ENCODE results near the gene IL17RC. TPM values are rescaled to one million over a fixed set of nuclear protein-coding genes. Genes with fewer than 3 reads are reported as not detected.

IL17RC gene
- total and polyA plus RNA-seq, 12 donors, result 18.6 to 62.3 (median 28.4) TPM

DNA sequence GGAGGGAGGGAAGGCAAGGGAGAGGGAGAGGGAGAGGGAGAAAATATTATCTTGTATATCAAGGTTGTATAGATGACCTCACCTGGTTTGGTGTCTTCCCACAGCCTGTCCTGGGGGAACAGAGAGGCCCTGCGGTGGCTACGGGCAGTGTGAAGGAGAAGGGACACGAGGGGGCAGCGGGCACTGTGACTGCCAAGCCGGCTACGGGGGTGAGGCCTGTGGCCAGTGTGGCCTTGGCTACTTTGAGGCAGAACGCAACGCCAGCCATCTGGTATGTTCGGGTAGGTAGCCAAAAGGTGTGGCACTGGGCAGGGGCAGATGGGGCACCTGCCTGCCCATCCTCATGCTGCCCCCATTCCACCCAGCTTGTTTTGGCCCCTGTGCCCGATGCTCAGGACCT lies 23.8 kb downstream of the IL17RC start:
- Histone ChIP-seq H3K27me3 (no peaks in the 10 kb centered on the region), H3K27ac (no peak overlapping the region), H3K9me3 (no peaks in the 10 kb centered on the region), H3K4me1 (peaks cover 0 to 13% (median 2%) of the 10 kb centered on the region in 9 donors), H3K36me3 (peaks cover 0 to 76% (median 0%) of the 10 kb centered on the region in 9 donors), H3K4me3 (no peak overlapping the region)
- 98 to 99% methylated on average over 10 of the region's 10 CpGs for WGBS, 2 donors
- ATAC-seq (no peak), DNase-seq (no peak)
- intact Hi-C loops (cut with DNase I), result loop anchor here in 1 of 10 donors (10.0 kb wide), 1 partner anchor 96 kb away; the partner anchor contains the start of gene RPUSD3
- TF ChIP-seq, protein P1, sequence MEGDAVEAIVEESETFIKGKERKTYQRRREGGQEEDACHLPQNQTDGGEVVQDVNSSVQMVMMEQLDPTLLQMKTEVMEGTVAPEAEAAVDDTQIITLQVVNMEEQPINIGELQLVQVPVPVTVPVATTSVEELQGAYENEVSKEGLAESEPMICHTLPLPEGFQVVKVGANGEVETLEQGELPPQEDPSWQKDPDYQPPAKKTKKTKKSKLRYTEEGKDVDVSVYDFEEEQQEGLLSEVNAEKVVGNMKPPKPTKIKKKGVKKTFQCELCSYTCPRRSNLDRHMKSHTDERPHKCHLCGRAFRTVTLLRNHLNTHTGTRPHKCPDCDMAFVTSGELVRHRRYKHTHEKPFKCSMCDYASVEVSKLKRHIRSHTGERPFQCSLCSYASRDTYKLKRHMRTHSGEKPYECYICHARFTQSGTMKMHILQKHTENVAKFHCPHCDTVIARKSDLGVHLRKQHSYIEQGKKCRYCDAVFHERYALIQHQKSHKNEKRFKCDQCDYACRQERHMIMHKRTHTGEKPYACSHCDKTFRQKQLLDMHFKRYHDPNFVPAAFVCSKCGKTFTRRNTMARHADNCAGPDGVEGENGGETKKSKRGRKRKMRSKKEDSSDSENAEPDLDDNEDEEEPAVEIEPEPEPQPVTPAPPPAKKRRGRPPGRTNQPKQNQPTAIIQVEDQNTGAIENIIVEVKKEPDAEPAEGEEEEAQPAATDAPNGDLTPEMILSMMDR (IDR thresholded peaks at IDR 0.05), result no peak

DNA sequence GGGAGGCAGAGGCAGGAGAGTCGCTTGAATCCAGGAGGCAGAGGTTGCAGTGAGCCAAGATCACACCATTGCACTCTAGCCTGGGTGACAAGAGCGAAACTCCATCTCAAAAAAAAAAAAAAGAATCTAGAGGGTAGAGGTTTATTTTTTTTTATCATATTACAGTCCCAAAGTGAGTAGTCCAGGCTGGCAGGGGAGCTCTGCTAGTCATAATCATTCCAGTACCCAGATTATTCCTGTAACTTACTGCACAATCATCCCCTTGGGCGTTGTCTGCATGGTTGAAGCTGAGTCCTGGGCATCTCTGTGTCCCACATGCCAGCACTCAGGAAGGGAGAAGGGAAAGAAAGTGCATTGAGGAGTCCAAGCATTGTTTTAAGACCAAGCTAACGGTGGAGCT lies 25.3 kb downstream of the IL17RC start:
- Histone ChIP-seq H3K36me3 (peaks cover 0 to 63% (median 0%) of the 10 kb centered on the region in 9 donors), H3K9me3 (no peaks in the 10 kb centered on the region), H3K4me1 (peaks cover 0 to 15% (median 7%) of the 10 kb centered on the region in 9 donors), H3K4me3 (no peak overlapping the region), H3K27ac (no peak overlapping the region), H3K27me3 (no peaks in the 10 kb centered on the region)
- intact Hi-C loops (cut with DNase I), result loop anchor here in 1 of 10 donors (10.0 kb wide), 1 partner anchor 97 kb away; the partner anchor contains the start of gene RPUSD3
- TF ChIP-seq, protein P1 (IDR thresholded peaks at IDR 0.05), result no peak
- 80 to 82% methylated on average over 4 of the region's 4 CpGs for WGBS, 2 donors
- DNase-seq (no peak), ATAC-seq (no peak)

DNA sequence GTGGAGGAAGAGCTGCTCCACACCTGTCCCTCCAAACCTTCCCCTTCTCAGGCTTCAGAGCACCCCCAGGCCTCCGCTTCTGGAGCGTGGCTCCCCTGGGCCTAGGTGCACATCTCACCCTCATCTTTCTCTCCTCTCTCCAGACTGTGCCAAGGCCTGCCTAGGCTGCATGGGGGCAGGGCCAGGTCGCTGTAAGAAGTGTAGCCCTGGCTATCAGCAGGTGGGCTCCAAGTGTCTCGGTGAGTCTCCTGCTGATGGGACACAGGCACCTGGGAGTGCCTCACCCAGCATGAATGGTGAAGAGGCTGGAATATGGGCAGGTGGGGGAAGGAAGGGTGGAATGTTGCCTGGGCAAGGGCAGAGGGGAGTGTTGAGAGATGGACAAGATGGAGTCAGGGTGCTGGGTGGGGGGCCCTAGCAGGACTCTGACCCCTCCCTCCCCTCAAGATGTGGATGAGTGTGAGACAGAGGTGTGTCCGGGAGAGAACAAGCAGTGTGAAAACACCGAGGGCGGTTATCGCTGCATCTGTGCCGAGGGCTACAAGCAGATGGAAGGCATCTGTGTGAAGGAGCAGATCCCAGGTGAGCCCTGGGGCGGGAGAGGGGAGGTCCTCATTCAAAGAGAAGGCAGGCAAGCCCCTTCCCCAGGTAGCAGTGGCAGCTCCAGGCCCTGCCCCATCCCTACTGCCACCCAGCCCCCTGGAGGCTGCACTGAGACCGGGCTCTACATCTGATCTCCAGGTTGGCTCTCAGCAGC lies 26.2 kb downstream of the IL17RC start:
- intact Hi-C loops (cut with DNase I), result loop anchor here in 1 of 10 donors (10.0 kb wide), 1 partner anchor 98 kb away; the partner anchor contains the start of gene RPUSD3
- ATAC-seq (no peak), DNase-seq (no peak)
- WGBS, 2 donors, result 90 to 93% methylated on average over 11 of the region's 11 CpGs
- Histone ChIP-seq H3K27me3 (no peaks in the 10 kb centered on the region), H3K4me3 (no peak overlapping the region), H3K27ac (no peak overlapping the region), H3K9me3 (no peaks in the 10 kb centered on the region), H3K36me3 (peaks cover 0 to 54% (median 0%) of the 10 kb centered on the region in 9 donors), H3K4me1 (peaks cover 0 to 22% (median 15%) of the 10 kb centered on the region in 9 donors)
- TF ChIP-seq, protein P1 (IDR thresholded peaks at IDR 0.05), result no peak

DNA sequence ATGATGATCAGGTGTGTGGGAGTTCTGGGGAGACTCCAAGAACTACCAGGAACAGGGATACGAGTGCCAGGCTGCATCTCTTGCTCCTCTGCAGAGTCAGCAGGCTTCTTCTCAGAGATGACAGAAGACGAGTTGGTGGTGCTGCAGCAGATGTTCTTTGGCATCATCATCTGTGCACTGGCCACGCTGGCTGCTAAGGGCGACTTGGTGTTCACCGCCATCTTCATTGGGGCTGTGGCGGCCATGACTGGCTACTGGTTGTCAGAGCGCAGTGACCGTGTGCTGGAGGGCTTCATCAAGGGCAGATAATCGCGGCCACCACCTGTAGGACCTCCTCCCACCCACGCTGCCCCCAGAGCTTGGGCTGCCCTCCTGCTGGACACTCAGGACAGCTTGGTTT lies 27.4 kb downstream of the IL17RC start:
- H3K27me3 ChIP-seq, result no peaks in the 10 kb centered on the region
- H3K9me3 ChIP-seq, result no peaks in the 10 kb centered on the region
- intact Hi-C loops (cut with DNase I), result loop anchor here in 1 of 10 donors (10.0 kb wide), 1 partner anchor 99 kb away; the partner anchor contains the start of gene RPUSD3
- WGBS, 2 donors, result 89 to 92% methylated on average over 11 of the region's 11 CpGs
- H3K4me1 ChIP-seq, result peaks cover 0 to 22% (median 15%) of the 10 kb centered on the region in 9 donors
- TF ChIP-seq, protein P1 (IDR thresholded peaks at IDR 0.05), result no peak
- ATAC-seq, result no peak
- no peak for DNase-seq
- no peak overlapping the region for H3K27ac ChIP-seq
- H3K4me3 ChIP-seq, result no peak overlapping the region
- H3K36me3 ChIP-seq, result peaks cover 0 to 51% (median 0%) of the 10 kb centered on the region in 9 donors

Data from heart right ventricle (tissue), 16 donors.